Measurements from ENCODE around the gene JAKMIP2.

GRCh38 chr5:147760086-147760875 lies 22.2 kb downstream of the JAKMIP2 start:
- TF ChIP-seq GABPA (IDR thresholded peaks at IDR 0.05; ENCODE audit: low read depth) (no peak), REST (IDR thresholded peaks at IDR 0.05; ENCODE audit: insufficient replicate concordance, low read depth) (no peak), CTCF (IDR thresholded peaks at IDR 0.05; ENCODE audit: insufficient read depth, low read length) (no peak), POLR2AphosphoS5 (IDR thresholded peaks at IDR 0.05; ENCODE audit: low read depth) (no peak), SPI1 (IDR thresholded peaks at IDR 0.05; ENCODE audit: borderline replicate concordance, low read depth) (no peak)

Measured in HL-60 (cell line).